Trophoblast cell (in vitro differentiated cells and primary cell): ENCODE measurements around the gene RALGAPA2.

Source experiments
- DNase-seq, 2 donors: peaks; one replicate each; pipeline ENCODE4 v3.0.0-alpha.2; 2016
- H2AFZ ChIP-seq: 2 replicates; pipeline ENCODE4 v1.6.1; 2013; ENCODE audit warnings: low read length, moderate library complexity, mild to moderate bottlenecking; ENCODE audit not compliant: insufficient read depth, poor library complexity
- H2AK5ac ChIP-seq: 2 replicates; pipeline ENCODE4 v1.6.1; 2013; ENCODE audit warnings: mild to moderate bottlenecking, low read length
- H2BK120ac ChIP-seq: 2 replicates; pipeline ENCODE4 v1.6.1; 2013; ENCODE audit warnings: low read length, mild to moderate bottlenecking, moderate library complexity; ENCODE audit not compliant: insufficient read depth, poor library complexity
- H2BK12ac ChIP-seq: 2 replicates; pipeline ENCODE4 v1.6.1; 2013; ENCODE audit warnings: mild to moderate bottlenecking, low read length, moderate library complexity
- H2BK5ac ChIP-seq: 2 replicates; pipeline ENCODE4 v1.6.1; 2013; ENCODE audit warnings: low read length, low read depth, moderate library complexity, mild to moderate bottlenecking; ENCODE audit not compliant: poor library complexity
- H3K14ac ChIP-seq: 2 replicates; pipeline ENCODE4 v1.6.1; 2013; ENCODE audit warnings: mild to moderate bottlenecking, low read length
- H3K18ac ChIP-seq: 2 replicates; pipeline ENCODE4 v1.6.1; 2013; ENCODE audit warnings: mild to moderate bottlenecking, low read length
- H3K23ac ChIP-seq: 2 replicates; pipeline ENCODE4 v1.6.1; 2013; ENCODE audit warnings: low read length
- H3K27ac ChIP-seq: 2 replicates; pipeline ENCODE4 v1.5.1; 2013; ENCODE audit warnings: low read depth, mild to moderate bottlenecking, inconsistent platforms, low read length, moderate library complexity
- H3K27me3 ChIP-seq: 2 replicates; pipeline ENCODE4 v1.6.1; 2013; ENCODE audit warnings: inconsistent platforms, mild to moderate bottlenecking, low read length, moderate library complexity; ENCODE audit not compliant: insufficient read depth
- H3K36me3 ChIP-seq, 2 experiments: 1 replicate in 1 of 2; 2 replicates in 1 of 2; pipeline ENCODE4 v1.6.1; 2013; ENCODE audit warnings: low read length in 2 of 2, mild to moderate bottlenecking in 2 of 2, moderate library complexity in 1 of 2; ENCODE audit not compliant: insufficient read depth in 2 of 2, control insufficient read depth in 1 of 2
- H3K4ac ChIP-seq: 2 replicates; pipeline ENCODE4 v1.6.1; 2013; ENCODE audit warnings: low read depth, mild to moderate bottlenecking, low read length, moderate library complexity
- H3K4me1 ChIP-seq, 2 experiments: 1 replicate in 1 of 2; 2 replicates in 1 of 2; pipeline ENCODE4 v1.6.1; 2013; ENCODE audit warnings: low read length in 2 of 2, mild to moderate bottlenecking in 2 of 2, moderate library complexity in 1 of 2; ENCODE audit not compliant: insufficient read depth in 2 of 2, control insufficient read depth in 1 of 2
- H3K4me2 ChIP-seq: 2 replicates; pipeline ENCODE4 v1.6.1; 2013; ENCODE audit warnings: inconsistent platforms, mild to moderate bottlenecking, low read length, moderate library complexity
- H3K4me3 ChIP-seq: 2 replicates; pipeline ENCODE4 v1.5.1; 2013; ENCODE audit warnings: mild to moderate bottlenecking, low read depth, low read length, inconsistent platforms
- H3K79me1 ChIP-seq: one replicate; pipeline ENCODE4 v1.6.1; 2013; ENCODE audit warnings: low read length
- H3K79me2 ChIP-seq: 2 replicates; pipeline ENCODE4 v1.6.1; 2013; ENCODE audit warnings: low read length, mild to moderate bottlenecking; ENCODE audit not compliant: control insufficient read depth, insufficient read depth, poor library complexity
- H3K9ac ChIP-seq: 2 replicates; pipeline ENCODE4 v1.6.1; 2013; ENCODE audit warnings: mild to moderate bottlenecking, low read length
- H3K9me3 ChIP-seq: 2 replicates; pipeline ENCODE4 v1.6.1; 2013; ENCODE audit warnings: low read depth, mild to moderate bottlenecking, control low read depth, inconsistent platforms, low read length; ENCODE audit not compliant: insufficient read depth
- H4K12ac ChIP-seq: 2 replicates; pipeline ENCODE4 v1.6.1; 2013; ENCODE audit warnings: low read depth, mild to moderate bottlenecking, low read length, moderate library complexity
- H4K8ac ChIP-seq: 2 replicates; pipeline ENCODE4 v1.6.1; 2013; ENCODE audit warnings: low read depth, mild to moderate bottlenecking, low read length, moderate library complexity
- H4K91ac ChIP-seq: one replicate; pipeline ENCODE4 v1.6.1; 2013; ENCODE audit warnings: low read depth, mild to moderate bottlenecking, low read length, moderate library complexity
- WGBS: extraction: QIAGEN DNeasy Blood & Tissue Kit; methylation state at CpG from one replicate; pipeline ENCODE4 v1.1.7; 2013; ENCODE audit warnings: missing lambda C conversion rate; ENCODE audit not compliant: insufficient read length, insufficient coverage; ENCODE audit errors: extremely low coverage; 5-methylcytosine and 5-hydroxymethylcytosine counted together

The RALGAPA2 gene

GRCh38 chr20:20744170-20744725 is 31.8 kb upstream of the RALGAPA2 start:
- H3K4me3 ChIP-seq = no peak overlapping the region
- no peak for DNase-seq
- H3K79me2 ChIP-seq = no peaks in the 10 kb centered on the region
- no peaks in the 10 kb centered on the region for H3K79me1 ChIP-seq
- H4K91ac ChIP-seq = no peak overlapping the region
- H3K4me2 ChIP-seq = no peak overlapping the region
- H3K14ac ChIP-seq = no peak overlapping the region
- WGBS = no CpG with 5 or more reads among the region's 5 CpGs
- H4K8ac ChIP-seq = no peak overlapping the region
- peaks cover 3% of the 10 kb centered on the region for H3K9me3 ChIP-seq
- H2BK120ac ChIP-seq = no peak overlapping the region
- H3K27ac ChIP-seq = no peak overlapping the region
- no peak overlapping the region for H2AK5ac ChIP-seq
- H2AFZ ChIP-seq = no peak overlapping the region
- H3K9ac ChIP-seq = no peak overlapping the region
- no peak overlapping the region for H2BK5ac ChIP-seq
- H4K12ac ChIP-seq = no peak overlapping the region
- no peak overlapping the region for H3K18ac ChIP-seq
- H2BK12ac ChIP-seq = no peak overlapping the region
- no peak overlapping the region for H3K4ac ChIP-seq
- H3K27me3 ChIP-seq = no peaks in the 10 kb centered on the region
- H3K4me1 ChIP-seq = no peaks in the 10 kb centered on the region
- no peak overlapping the region for H3K23ac ChIP-seq
- H3K36me3 ChIP-seq = no peaks in the 10 kb centered on the region

GRCh38 chr20:20743511-20744169 is 31.2 kb upstream of the RALGAPA2 start:
- Histone ChIP-seq H2AK5ac (no peak overlapping the region), H2BK12ac (no peak overlapping the region), H3K14ac (no peak overlapping the region), H3K23ac (no peak overlapping the region), H3K27me3 (no peaks in the 10 kb centered on the region), H2AFZ (no peak overlapping the region), H3K4me2 (no peak overlapping the region), H4K91ac (no peak overlapping the region), H3K4me1 (no peaks in the 10 kb centered on the region), H2BK120ac (no peak overlapping the region), H3K9ac (no peak overlapping the region), H4K8ac (no peak overlapping the region), H3K4me3 (no peak overlapping the region), H3K4ac (no peak overlapping the region), H3K79me2 (no peaks in the 10 kb centered on the region), H3K36me3 (no peaks in the 10 kb centered on the region), H3K79me1 (no peaks in the 10 kb centered on the region), H2BK5ac (no peak overlapping the region), H3K18ac (no peak overlapping the region), H4K12ac (no peak overlapping the region), H3K9me3 (no peaks in the 10 kb centered on the region), H3K27ac (no peak overlapping the region)
- DNase-seq = no peak
- WGBS = no CpG with 5 or more reads among the region's 15 CpGs

- H3K4ac ChIP-seq = no peak overlapping the region
Observed at GRCh38 chr20:20741087-20742045, 28.9 kb upstream of the RALGAPA2 start.

GRCh38 chr20:20740541-20740940 is 28.1 kb upstream of the RALGAPA2 start:
- Histone ChIP-seq H3K4me2 (no peak overlapping the region), H2AK5ac (no peak overlapping the region), H3K79me2 (no peaks in the 10 kb centered on the region), H4K91ac (no peak overlapping the region), H3K79me1 (no peaks in the 10 kb centered on the region), H2AFZ (no peak overlapping the region), H3K18ac (no peak overlapping the region), H4K12ac (no peak overlapping the region), H2BK120ac (no peak overlapping the region), H3K36me3 (peaks cover 0 to 2% of the 10 kb centered on the region in 2 experiments), H3K27me3 (no peaks in the 10 kb centered on the region), H3K9ac (no peak overlapping the region), H4K8ac (no peak overlapping the region), H2BK5ac (no peak overlapping the region), H3K27ac (no peak overlapping the region), H3K4me3 (no peak overlapping the region), H3K23ac (no peak overlapping the region), H3K4me1 (no peaks in the 10 kb centered on the region), H3K9me3 (no peaks in the 10 kb centered on the region), H3K4ac (no peak overlapping the region), H3K14ac (no peak overlapping the region), H2BK12ac (no peak overlapping the region)
- no peak for DNase-seq
- WGBS = no CpG with 5 or more reads among the region's 4 CpGs

More at GRCh38 chr20:20741087-20742045, 28.9 kb upstream of the RALGAPA2 start:
- Histone ChIP-seq H2BK5ac (no peak overlapping the region), H3K9ac (no peak overlapping the region), H2AK5ac (no peak overlapping the region), H3K4me2 (no peak overlapping the region), H3K79me1 (no peaks in the 10 kb centered on the region), H3K79me2 (no peaks in the 10 kb centered on the region), H3K4me3 (no peak overlapping the region), H3K9me3 (no peaks in the 10 kb centered on the region), H2BK12ac (no peak overlapping the region), H2AFZ (no peak overlapping the region), H4K12ac (no peak overlapping the region), H4K91ac (no peak overlapping the region), H3K36me3 (peaks cover 0 to 2% of the 10 kb centered on the region in 2 experiments), H3K23ac (no peak overlapping the region), H4K8ac (no peak overlapping the region), H3K4me1 (no peaks in the 10 kb centered on the region), H3K18ac (no peak overlapping the region), H3K27me3 (no peaks in the 10 kb centered on the region), H2BK120ac (no peak overlapping the region), H3K27ac (no peak overlapping the region), H3K14ac (no peak overlapping the region)
- WGBS = no CpG with 5 or more reads among the region's 10 CpGs
- no peak for DNase-seq
